ENCODE results near the gene LILRA6. TPM values are rescaled to one million over a fixed set of nuclear protein-coding genes. Genes with fewer than 3 reads are reported as not detected.
"Not testable (repeated sequence)": the region's sequence is repeated elsewhere in the genome, so short reads cannot be mapped to it uniquely, and the experiment has no call there.

The LILRA6 gene
- total RNA-seq, 1 donor from 2014 or later, result not detected

GRCh38 chr19:54248016-54248601 lies 5.5 kb upstream of the LILRA6 start:
- H3K36me3 Mint-ChIP-seq (ENCODE audit: unreplicated experiment), result no peaks in the 10 kb centered on the region
- DNase-seq (ENCODE audit: extremely low spot score, unreplicated experiment), result no peak
- H3K27me3 Mint-ChIP-seq (ENCODE audit: unreplicated experiment), result peaks cover 6% of the 10 kb centered on the region
- peaks cover 3% of the 10 kb centered on the region for H3K4me1 Mint-ChIP-seq (ENCODE audit: unreplicated experiment)
- no peaks in the 10 kb centered on the region for H3K9me3 Mint-ChIP-seq (ENCODE audit: unreplicated experiment)
- no peak for TF ChIP-seq CTCF (IDR thresholded peaks at IDR 0.05)
- H3K27ac Mint-ChIP-seq (ENCODE audit: unreplicated experiment), result no peak overlapping the region
- H3K4me3 Mint-ChIP-seq (ENCODE audit: unreplicated experiment), result no peak overlapping the region

GRCh38 chr19:54247106-54247930 lies 4.7 kb upstream of the LILRA6 start:
- DNase-seq (ENCODE audit: extremely low spot score, unreplicated experiment), result no peak
- no peak overlapping the region for H3K4me3 Mint-ChIP-seq (ENCODE audit: unreplicated experiment)
- H3K27ac Mint-ChIP-seq (ENCODE audit: unreplicated experiment), result no peak overlapping the region
- H3K4me1 Mint-ChIP-seq (ENCODE audit: unreplicated experiment), result peaks cover 3% of the 10 kb centered on the region
- no peaks in the 10 kb centered on the region for H3K36me3 Mint-ChIP-seq (ENCODE audit: unreplicated experiment)
- peaks cover 6% of the 10 kb centered on the region for H3K27me3 Mint-ChIP-seq (ENCODE audit: unreplicated experiment)
- H3K9me3 Mint-ChIP-seq (ENCODE audit: unreplicated experiment), result no peaks in the 10 kb centered on the region
- TF ChIP-seq CTCF (IDR thresholded peaks at IDR 0.05), result no peak

- H3K4me3 Mint-ChIP-seq (ENCODE audit: unreplicated experiment), result no peak overlapping the region
- no peak for TF ChIP-seq CTCF (IDR thresholded peaks at IDR 0.05)
- H3K27ac Mint-ChIP-seq (ENCODE audit: unreplicated experiment), result no peak overlapping the region
- no peaks in the 10 kb centered on the region for H3K9me3 Mint-ChIP-seq (ENCODE audit: unreplicated experiment)
- H3K36me3 Mint-ChIP-seq (ENCODE audit: unreplicated experiment), result no peaks in the 10 kb centered on the region
- DNase-seq (ENCODE audit: extremely low spot score, unreplicated experiment), result no peak
- peaks cover 3% of the 10 kb centered on the region for H3K4me1 Mint-ChIP-seq (ENCODE audit: unreplicated experiment)
- peaks cover 6% of the 10 kb centered on the region for H3K27me3 Mint-ChIP-seq (ENCODE audit: unreplicated experiment)
Measured at GRCh38 chr19:54245936-54246335, 3.3 kb upstream of the LILRA6 start.

- H3K27me3 Mint-ChIP-seq (ENCODE audit: unreplicated experiment); H3K4me3 Mint-ChIP-seq (ENCODE audit: unreplicated experiment); H3K9me3 Mint-ChIP-seq (ENCODE audit: unreplicated experiment); H3K4me1 Mint-ChIP-seq (ENCODE audit: unreplicated experiment); H3K36me3 Mint-ChIP-seq (ENCODE audit: unreplicated experiment); H3K27ac Mint-ChIP-seq (ENCODE audit: unreplicated experiment); DNase-seq (ENCODE audit: extremely low spot score, unreplicated experiment): not testable (repeated sequence)
Measured at GRCh38 chr19:54243809-54244208, 1.2 kb upstream of the LILRA6 start.

- H3K9me3 Mint-ChIP-seq (ENCODE audit: unreplicated experiment); H3K36me3 Mint-ChIP-seq (ENCODE audit: unreplicated experiment); DNase-seq (ENCODE audit: extremely low spot score, unreplicated experiment); H3K27me3 Mint-ChIP-seq (ENCODE audit: unreplicated experiment); H3K4me3 Mint-ChIP-seq (ENCODE audit: unreplicated experiment); H3K4me1 Mint-ChIP-seq (ENCODE audit: unreplicated experiment); H3K27ac Mint-ChIP-seq (ENCODE audit: unreplicated experiment): not testable (repeated sequence)
Measured at GRCh38 chr19:54242234-54242633, 356 bp downstream of the LILRA6 start.

GRCh38 chr19:54240372-54241336 lies 1.9 kb downstream of the LILRA6 start:
- not testable (repeated sequence) for H3K27me3 Mint-ChIP-seq (ENCODE audit: unreplicated experiment); H3K9me3 Mint-ChIP-seq (ENCODE audit: unreplicated experiment); H3K4me1 Mint-ChIP-seq (ENCODE audit: unreplicated experiment); H3K27ac Mint-ChIP-seq (ENCODE audit: unreplicated experiment); H3K4me3 Mint-ChIP-seq (ENCODE audit: unreplicated experiment); H3K36me3 Mint-ChIP-seq (ENCODE audit: unreplicated experiment); DNase-seq (ENCODE audit: extremely low spot score, unreplicated experiment)

- H3K4me1 Mint-ChIP-seq (ENCODE audit: unreplicated experiment); H3K4me3 Mint-ChIP-seq (ENCODE audit: unreplicated experiment); DNase-seq (ENCODE audit: extremely low spot score, unreplicated experiment); H3K27me3 Mint-ChIP-seq (ENCODE audit: unreplicated experiment); H3K9me3 Mint-ChIP-seq (ENCODE audit: unreplicated experiment); H3K36me3 Mint-ChIP-seq (ENCODE audit: unreplicated experiment); H3K27ac Mint-ChIP-seq (ENCODE audit: unreplicated experiment): not testable (repeated sequence)
Measured at GRCh38 chr19:54239491-54240371, 2.9 kb downstream of the LILRA6 start.
